HG02970 (cell line): Measurements from ENCODE around the gene DLX2.

ENCODE experiments used
- ATAC-seq: cut with Tn5 transposase; IDR thresholded peaks from one replicate; pipeline ENCODE4 v1.9.1; 2021; ENCODE audit warnings: mild to moderate bottlenecking, moderate library complexity, moderate number of reproducible peaks; ENCODE audit not compliant: unreplicated experiment, low FRiP score

DLX2 gene

GRCh38 chr2:172095146-172095904 is 7.4 kb downstream of the DLX2 start:
- ATAC-seq, result no peak

GRCh38 chr2:172094294-172095145 is 8.2 kb downstream of the DLX2 start:
- no peak for ATAC-seq

GRCh38 chr2:172093416-172094293 is 9.0 kb downstream of the DLX2 start:
- ATAC-seq, result no peak

GRCh38 chr2:172092716-172093415 is 9.8 kb downstream of the DLX2 start:
- no peak for ATAC-seq

GRCh38 chr2:172091761-172092566 is 10.7 kb downstream of the DLX2 start:
- no peak for ATAC-seq

- no peak for ATAC-seq
Observed at GRCh38 chr2:172091000-172091641, 11.6 kb downstream of the DLX2 start.

- no peak for ATAC-seq
Observed at GRCh38 chr2:172090044-172090961, 12.4 kb downstream of the DLX2 start.

- no peak for ATAC-seq
Observed at GRCh38 chr2:172089633-172090032, 13.1 kb downstream of the DLX2 start.

- no peak for ATAC-seq
Observed at GRCh38 chr2:172089005-172089504, 13.6 kb downstream of the DLX2 start.

- ATAC-seq, result no peak
Observed at GRCh38 chr2:172088245-172089004, 14.3 kb downstream of the DLX2 start.

- no peak for ATAC-seq
Observed at GRCh38 chr2:172087780-172088244, 14.9 kb downstream of the DLX2 start.

- ATAC-seq, result no peak
Observed at GRCh38 chr2:172087207-172087779, 15.4 kb downstream of the DLX2 start.

GRCh38 chr2:172086241-172087206 is 16.2 kb downstream of the DLX2 start:
- no peak for ATAC-seq

GRCh38 chr2:172085460-172086159 is 17.1 kb downstream of the DLX2 start, which contains the start of gene DLX1:
Gene DLX1 (plus strand): TSS chr2:172085507. CDS start chr2:172085678, 171 bp downstream.
- no peak for ATAC-seq
